ENCODE data around the gene PHF3.

The PHF3 gene

DNA sequence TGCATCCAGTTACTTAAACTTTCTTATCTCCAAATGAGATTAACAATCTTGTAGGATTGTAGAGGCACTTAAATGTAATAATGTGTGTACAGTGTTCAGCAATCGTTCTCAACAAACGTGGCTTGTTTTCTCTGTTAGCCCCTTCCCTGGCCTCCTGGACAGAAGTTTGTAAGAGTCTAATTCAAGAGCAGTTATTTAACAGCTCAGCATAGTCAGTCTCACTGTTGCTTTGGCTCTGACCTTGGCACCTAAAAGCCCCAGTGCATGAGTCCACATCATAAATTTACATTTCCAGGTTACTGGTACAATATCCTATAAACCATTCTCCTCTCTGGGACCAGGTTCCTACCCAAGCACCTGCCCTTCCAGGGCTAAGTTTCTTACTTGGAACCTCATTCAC, 11.5 kb upstream of the PHF3 start:
- TF ChIP-seq, protein P1, sequence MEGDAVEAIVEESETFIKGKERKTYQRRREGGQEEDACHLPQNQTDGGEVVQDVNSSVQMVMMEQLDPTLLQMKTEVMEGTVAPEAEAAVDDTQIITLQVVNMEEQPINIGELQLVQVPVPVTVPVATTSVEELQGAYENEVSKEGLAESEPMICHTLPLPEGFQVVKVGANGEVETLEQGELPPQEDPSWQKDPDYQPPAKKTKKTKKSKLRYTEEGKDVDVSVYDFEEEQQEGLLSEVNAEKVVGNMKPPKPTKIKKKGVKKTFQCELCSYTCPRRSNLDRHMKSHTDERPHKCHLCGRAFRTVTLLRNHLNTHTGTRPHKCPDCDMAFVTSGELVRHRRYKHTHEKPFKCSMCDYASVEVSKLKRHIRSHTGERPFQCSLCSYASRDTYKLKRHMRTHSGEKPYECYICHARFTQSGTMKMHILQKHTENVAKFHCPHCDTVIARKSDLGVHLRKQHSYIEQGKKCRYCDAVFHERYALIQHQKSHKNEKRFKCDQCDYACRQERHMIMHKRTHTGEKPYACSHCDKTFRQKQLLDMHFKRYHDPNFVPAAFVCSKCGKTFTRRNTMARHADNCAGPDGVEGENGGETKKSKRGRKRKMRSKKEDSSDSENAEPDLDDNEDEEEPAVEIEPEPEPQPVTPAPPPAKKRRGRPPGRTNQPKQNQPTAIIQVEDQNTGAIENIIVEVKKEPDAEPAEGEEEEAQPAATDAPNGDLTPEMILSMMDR (IDR thresholded peaks at IDR 0.05; ENCODE audit: low read depth, low read length) = no peak
- H3K36me3 ChIP-seq = no peaks in the 10 kb centered on the region
- H3K27me3 ChIP-seq (ENCODE audit: insufficient read depth, low read depth, severe bottlenecking) = no peaks in the 10 kb centered on the region
- H3K4me3 ChIP-seq (ENCODE audit: low read depth, low read length) = no peak overlapping the region
- no peak for DNase-seq
- no peaks in the 10 kb centered on the region for H3K9me3 ChIP-seq (ENCODE audit: severe bottlenecking)
- H3K27ac ChIP-seq = no peak overlapping the region

DNA sequence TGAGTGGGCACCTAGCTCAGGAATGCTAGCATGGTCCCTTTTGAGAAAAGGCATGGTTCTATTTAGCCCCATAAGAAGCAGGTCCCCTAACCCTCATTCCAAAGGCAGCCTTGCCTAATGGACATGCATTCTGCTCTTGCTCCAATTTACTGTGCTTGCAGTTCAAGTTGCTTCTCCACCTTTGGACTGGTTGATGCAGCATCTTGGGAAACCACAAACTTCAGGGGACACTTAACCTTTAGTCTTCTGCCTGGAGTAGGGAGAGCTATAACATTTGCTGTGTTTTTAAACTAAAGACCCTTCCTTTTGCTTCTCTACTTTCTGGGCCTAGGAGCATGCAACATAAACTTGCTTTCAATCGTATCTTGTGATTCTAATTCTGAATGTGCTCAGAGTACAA, 5.1 kb upstream of the PHF3 start:
- H3K9me3 ChIP-seq (ENCODE audit: severe bottlenecking) = no peaks in the 10 kb centered on the region
- no peaks in the 10 kb centered on the region for H3K36me3 ChIP-seq
- no peak for DNase-seq
- H3K27ac ChIP-seq = no peak overlapping the region
- H3K27me3 ChIP-seq (ENCODE audit: insufficient read depth, low read depth, severe bottlenecking) = no peaks in the 10 kb centered on the region
- H3K4me3 ChIP-seq (ENCODE audit: low read depth, low read length) = no peak overlapping the region
- TF ChIP-seq, protein P1 (IDR thresholded peaks at IDR 0.05; ENCODE audit: low read depth, low read length) = no peak

DNA sequence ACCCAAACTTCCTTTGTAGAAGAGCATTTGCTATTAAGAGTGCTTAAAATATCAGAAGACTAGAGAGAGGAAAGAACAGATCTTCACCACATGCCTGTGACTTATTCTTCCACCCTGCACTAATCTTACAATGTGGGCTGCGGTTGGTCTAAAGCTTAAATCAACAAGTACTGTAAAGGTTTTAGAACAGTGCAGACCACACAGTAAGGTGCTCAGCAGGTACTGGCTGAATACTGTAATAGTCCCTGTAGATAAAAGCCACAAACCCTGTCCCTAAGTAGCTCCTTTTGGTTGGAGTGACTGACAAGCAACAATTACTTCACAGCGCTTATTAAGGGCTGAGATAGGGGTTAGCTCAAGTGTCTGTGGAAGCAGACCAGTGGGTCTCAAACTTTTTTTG, 972 bp upstream of the PHF3 start:
- Histone ChIP-seq H3K36me3 (peaks cover 7% of the 10 kb centered on the region), H3K27ac (no peak overlapping the region), H3K9me3 (ENCODE audit: severe bottlenecking) (no peaks in the 10 kb centered on the region), H3K27me3 (ENCODE audit: insufficient read depth, low read depth, severe bottlenecking) (no peaks in the 10 kb centered on the region), H3K4me3 (ENCODE audit: low read depth, low read length) (peak overlapping the region; percentile 66; the same call in 1 of the 2 replicates)
- peak; percentile 14 for DNase-seq
- TF ChIP-seq, protein P1 (IDR thresholded peaks at IDR 0.05; ENCODE audit: low read depth, low read length) = no peak

DNA sequence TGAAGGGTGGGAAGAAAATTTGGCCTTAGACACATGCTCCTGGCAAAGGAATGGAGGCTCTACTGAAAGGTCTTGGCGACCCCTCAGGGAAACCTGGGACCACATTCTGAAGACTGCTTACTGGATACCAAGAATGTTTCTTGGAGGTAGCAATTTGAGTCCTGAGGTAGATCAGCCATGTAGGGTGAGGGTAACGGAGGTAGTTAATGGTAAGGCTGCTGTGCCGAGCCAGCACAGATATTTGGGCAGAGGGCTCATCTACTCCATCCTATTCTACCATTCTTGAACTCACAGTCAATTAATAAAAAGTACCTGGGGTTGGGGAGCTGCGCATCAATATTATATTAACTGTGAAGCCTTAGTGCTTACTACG, 401 bp upstream of the PHF3 start:
- Histone ChIP-seq H3K27ac (peak overlapping the region; percentile 98), H3K4me3 (ENCODE audit: low read depth, low read length) (peak overlapping the region; percentile 66), H3K27me3 (ENCODE audit: insufficient read depth, low read depth, severe bottlenecking) (no peaks in the 10 kb centered on the region), H3K36me3 (peaks cover 7% of the 10 kb centered on the region), H3K9me3 (ENCODE audit: severe bottlenecking) (no peaks in the 10 kb centered on the region)
- TF ChIP-seq, protein P1 (IDR thresholded peaks at IDR 0.05; ENCODE audit: low read depth, low read length) = no peak
- no peak for DNase-seq

DNA sequence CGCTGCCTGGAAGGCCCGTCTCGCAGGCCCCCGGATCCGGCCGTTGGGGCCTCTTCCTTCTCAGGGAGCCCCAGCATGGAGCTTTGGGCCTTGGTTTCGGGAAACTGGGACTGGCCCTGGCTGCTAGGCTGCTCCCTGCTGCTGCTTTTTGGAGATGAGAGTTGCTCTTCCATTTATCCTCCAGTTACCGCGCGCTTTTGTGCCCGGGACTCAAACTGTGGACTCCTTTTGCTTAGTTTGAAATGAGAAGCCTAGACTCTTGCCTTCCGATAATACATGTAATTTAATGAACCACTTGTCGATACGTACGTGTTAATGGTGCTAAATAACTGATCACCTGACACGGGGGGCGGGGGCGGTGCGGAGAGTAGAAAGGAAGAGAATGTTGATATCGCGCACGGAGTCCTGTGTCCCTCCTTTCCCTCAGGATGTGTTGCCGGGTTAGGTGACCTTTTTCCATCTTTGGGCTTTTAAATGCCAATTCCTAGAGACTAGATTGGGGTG, 968 bp downstream of the PHF3 start:
- Histone ChIP-seq H3K27me3 (ENCODE audit: insufficient read depth, low read depth, severe bottlenecking) (no peaks in the 10 kb centered on the region), H3K4me3 (ENCODE audit: low read depth, low read length) (peak overlapping the region; percentile 66), H3K36me3 (peaks cover 12% of the 10 kb centered on the region), H3K9me3 (ENCODE audit: severe bottlenecking) (no peaks in the 10 kb centered on the region), H3K27ac (peak overlapping the region; percentile 98)
- TF ChIP-seq, protein P1 (IDR thresholded peaks at IDR 0.05; ENCODE audit: low read depth, low read length) = no peak
- DNase-seq = peak; percentile 61

DNA sequence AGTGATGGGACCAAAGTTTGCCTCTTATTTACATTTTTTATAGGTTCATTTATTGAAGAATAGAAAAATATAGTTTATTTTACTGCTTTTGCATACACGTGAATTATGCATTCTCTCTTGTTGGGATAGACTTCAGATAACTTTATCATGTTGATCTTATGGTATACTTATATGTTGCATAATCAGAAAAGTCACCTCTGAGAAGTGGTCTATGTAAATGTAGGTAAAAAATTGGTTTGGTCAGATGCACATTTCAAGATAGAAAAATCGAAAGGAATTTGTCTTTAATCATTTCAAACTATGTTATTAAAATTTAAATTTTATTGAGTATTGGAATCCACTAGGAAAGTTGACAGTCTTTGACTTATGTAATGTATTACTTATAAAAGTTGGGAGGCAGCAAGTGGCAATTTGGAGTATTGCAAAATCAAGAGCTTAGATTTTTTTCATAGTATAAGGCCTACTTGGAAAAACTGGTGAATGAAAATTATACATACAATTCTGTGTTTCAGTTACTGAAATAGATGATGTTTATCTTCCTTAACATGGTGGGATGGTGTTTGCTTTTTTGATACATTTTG, 2.4 kb downstream of the PHF3 start:
- no peaks in the 10 kb centered on the region for H3K9me3 ChIP-seq (ENCODE audit: severe bottlenecking)

More for the DNA sequence above, 2.4 kb downstream of the PHF3 start:
- peaks cover 20% of the 10 kb centered on the region for H3K36me3 ChIP-seq
- TF ChIP-seq, protein P1 (IDR thresholded peaks at IDR 0.05; ENCODE audit: low read depth, low read length) = no peak
- no peak for DNase-seq
- H3K27me3 ChIP-seq (ENCODE audit: insufficient read depth, low read depth, severe bottlenecking) = no peaks in the 10 kb centered on the region
- no peak overlapping the region for H3K27ac ChIP-seq
- no peak overlapping the region for H3K4me3 ChIP-seq (ENCODE audit: low read depth, low read length)

Measured in WERI-Rb-1 (cell line).